PFSK-1 (cell line): Measurements from ENCODE around the gene DRD4.

ENCODE experiments used
- FOXP2 ChIP-seq: optimal IDR thresholded peaks from 2 replicates; pipeline ENCODE3; 2011; ENCODE audit warnings: borderline replicate concordance, control low read depth, inconsistent platforms; ENCODE audit not compliant: insufficient read depth; ENCODE audit errors: extremely low read length, extremely low read depth
- POLR2AphosphoS5 ChIP-seq: IDR thresholded peaks from 2 replicates; pipeline ENCODE4 v1.6.1; 2012; ENCODE audit warnings: low read depth, mild to moderate bottlenecking, control low read depth, low read length, moderate library complexity
- REST ChIP-seq, 2 experiments: IDR thresholded peaks; 2 replicates each; pipeline versions ENCODE4 v1.6.1 to v1.8.0; 2011 to 2012; ENCODE audit warnings: low read depth in 2 of 2, low read length in 2 of 2, control low read depth in 1 of 2, inconsistent platforms in 1 of 2, mild to moderate bottlenecking in 1 of 2, moderate library complexity in 1 of 2; ENCODE audit not compliant: insufficient read depth in 1 of 2
- SIN3A ChIP-seq: IDR thresholded peaks from 2 replicates; pipeline ENCODE4 v1.6.1; 2012; ENCODE audit warnings: mild to moderate bottlenecking, low read length, moderate library complexity, borderline replicate concordance; ENCODE audit not compliant: insufficient read depth
- TAF1 ChIP-seq: IDR thresholded peaks from 2 replicates; pipeline ENCODE4 v1.6.1; 2012; ENCODE audit warnings: low read length, control low read depth, borderline replicate concordance; ENCODE audit not compliant: insufficient read depth

The DRD4 gene

GRCh38 chr11:612201-612960 is 24.7 kb upstream of the DRD4 start:
- no peak for TF ChIP-seq FOXP2
- no peak for TF ChIP-seq TAF1
- 0 out of 2 replicates have a peak, but pooled peaks have one; percentile 14 for TF ChIP-seq POLR2AphosphoS5
- no peak for TF ChIP-seq REST (IDR thresholded peaks at IDR 0.05; ENCODE audit: insufficient read depth in 1 of 2, low read depth in 2 of 2, low read length in 2 of 2)

GRCh38 chr11:612961-613300 is 24.1 kb upstream of the DRD4 start:
- TF ChIP-seq TAF1 (no peak), POLR2AphosphoS5 (no peak), FOXP2 (no peak), REST (IDR thresholded peaks at IDR 0.05; ENCODE audit: insufficient read depth in 1 of 2, low read depth in 2 of 2, low read length in 2 of 2) (no peak), SIN3A (no peak)

- no peak for TF ChIP-seq SIN3A
- peak; percentile 38; the same call in 1 of the 2 replicates for TF ChIP-seq POLR2AphosphoS5
Measured at GRCh38 chr11:613369-613968, 23.6 kb upstream of the DRD4 start.

GRCh38 chr11:614021-614622 is 22.9 kb upstream of the DRD4 start:
- no peak for TF ChIP-seq POLR2AphosphoS5
- no peak for TF ChIP-seq REST (IDR thresholded peaks at IDR 0.05; ENCODE audit: insufficient read depth in 1 of 2, low read depth in 2 of 2, low read length in 2 of 2)
- no peak for TF ChIP-seq TAF1
- no peak for TF ChIP-seq SIN3A
- no peak for TF ChIP-seq FOXP2

GRCh38 chr11:614623-615503 is 22.2 kb upstream of the DRD4 start:
- no peak for TF ChIP-seq SIN3A
- TF ChIP-seq POLR2AphosphoS5 = no peak
- TF ChIP-seq TAF1 = no peak
- TF ChIP-seq FOXP2 = no peak
